HCT116 (cell line): ENCODE results near the gene PIAS4. TPM values are rescaled to one million over a fixed set of nuclear protein-coding genes. Genes with fewer than 3 reads are reported as not detected.

Source experiments
- ATAC-seq: fragments of 200-7000 bp; cut with Tn5 transposase; 2 replicates; pipeline ENCODE4 v1.9.1; 2020; ENCODE audit warnings: mild to moderate bottlenecking, moderate library complexity
- BruUV-seq: library from RNA; stranded (reverse); fragments of 400-500 nt; replicated peaks from 2 replicates; lab custom pipeline; 2021; lab: Mats Ljungman, UMichigan
- CTCF ChIA-PET: fragments of 300-600 bp; sonication (Branson Sonifier 250); formaldehyde crosslinking; loops from one replicate; lab custom pipeline; 2021; ENCODE audit warnings: antibody characterized with exemption; lab: Charles Lee
- POLR2A ChIA-PET: fragments of 300-600, 350-600 bp; sonication (Branson Sonifier 250); formaldehyde crosslinking; loops from one replicate; lab custom pipeline; 2021; ENCODE audit warnings: antibody characterized with exemption; lab: Charles Lee
- RAD21 ChIA-PET, 2 experiments: fragments of 300-600 bp; sonication (Branson Sonifier 250); formaldehyde crosslinking; loops; one replicate each; lab custom pipeline; 2023; ENCODE audit warnings: low total read pairs in 2 of 2; ENCODE audit not compliant: uncharacterized antibody in 2 of 2, unreplicated experiment in 2 of 2, low non-redundant PET in 1 of 2; lab: Charles Lee
- DNase-seq: peaks from one replicate; pipeline ENCODE4 v3.0.0-alpha.2; 2010; ENCODE audit warnings: low read depth, low spot score
- H2AFZ ChIP-seq: fragments of 200-600 bp; shearing (Covaris generic), sonication (generic); 2 replicates; pipeline ENCODE4 v1.6.1; 2017; ENCODE audit warnings: low read depth, mixed run types, mixed read lengths, antibody characterized with exemption, low read length; ENCODE audit not compliant: poor library complexity, severe bottlenecking
- H3K27ac ChIP-seq: 2 replicates; pipeline ENCODE4 v1.5.1; 2012; ENCODE audit warnings: low read depth, low read length
- H3K27me3 ChIP-seq: fragments of 200-600 bp; sonication (generic); 2 replicates; pipeline ENCODE4 v1.6.1; 2016; ENCODE audit warnings: mixed run types, low read length, mixed read lengths; ENCODE audit not compliant: insufficient read depth
- H3K36me3 ChIP-seq, 2 experiments: fragments of 200-500 bp in 1 of 2; fragments of 200-600 bp in 1 of 2; sonication (Bioruptor generic) in 1 of 2; sonication (generic) in 1 of 2; 2 replicates each; pipeline versions ENCODE4 v1.5.1 to v1.6.1; 2014 to 2016; ENCODE audit warnings: low read length in 2 of 2, inconsistent platforms in 1 of 2, mixed read lengths in 1 of 2, mixed run types in 1 of 2; ENCODE audit not compliant: insufficient read depth in 2 of 2, control insufficient read depth in 1 of 2
- H3K4me1 ChIP-seq, 2 experiments: fragments of 200-600 bp in 1 of 2; sonication (generic) in 1 of 2; 2 replicates each; pipeline versions ENCODE4 v1.5.1 to v1.6.1; 2012 to 2017; ENCODE audit warnings: low read length in 2 of 2, inconsistent platforms in 1 of 2, mild to moderate bottlenecking in 1 of 2, mixed read lengths in 1 of 2, mixed run types in 1 of 2, moderate library complexity in 1 of 2; ENCODE audit not compliant: insufficient read depth in 2 of 2, control insufficient read depth in 1 of 2
- H3K4me2 ChIP-seq: fragments of 200-600 bp; sonication (generic); 2 replicates; pipeline ENCODE4 v1.6.1; 2017; ENCODE audit warnings: mixed run types, low read length, mixed read lengths
- H3K4me3 ChIP-seq, 2 experiments: fragments of 200-600 bp in 1 of 2; sonication (generic) in 1 of 2; replicated peaks in 1 of 2; 2 replicates each; pipeline ENCODE4 v1.5.1; 2011 to 2016; ENCODE audit warnings: low read length in 2 of 2, control low read depth in 1 of 2, low read depth in 1 of 2, mild to moderate bottlenecking in 1 of 2, mixed read lengths in 1 of 2, mixed run types in 1 of 2
- H3K79me2 ChIP-seq: fragments of 200-600 bp; sonication (generic); 2 replicates; pipeline ENCODE4 v1.6.1; 2017; ENCODE audit warnings: mild to moderate bottlenecking, mixed run types, low read length, moderate library complexity, mixed read lengths; ENCODE audit not compliant: insufficient read depth
- H3K9ac ChIP-seq: fragments of 200-600 bp; sonication (generic); 2 replicates; pipeline ENCODE4 v1.6.1; 2016; ENCODE audit warnings: low read length, mixed read lengths
- H3K9me2 ChIP-seq: fragments of 200-600 bp; sonication (generic), shearing (Covaris generic); 2 replicates; pipeline ENCODE4 v1.6.1; 2017; ENCODE audit warnings: mixed run types, mild to moderate bottlenecking, moderate library complexity; ENCODE audit not compliant: insufficient read depth
- H3K9me3 ChIP-seq, 2 experiments: fragments of 200-500 bp in 1 of 2; fragments of 200-600 bp in 1 of 2; sonication (Bioruptor generic) in 1 of 2; sonication (generic) in 1 of 2; 2 replicates each; pipeline ENCODE4 v1.6.1; 2014 to 2017; ENCODE audit warnings: low read length in 2 of 2, mixed read lengths in 2 of 2, inconsistent platforms in 1 of 2, low read depth in 1 of 2, mild to moderate bottlenecking in 1 of 2, mixed run types in 1 of 2, moderate library complexity in 1 of 2; ENCODE audit not compliant: control insufficient read depth in 1 of 2, insufficient read depth in 1 of 2
- H4K20me1 ChIP-seq: fragments of 200-600 bp; sonication (generic), shearing (Covaris generic); 2 replicates; pipeline ENCODE4 v1.6.1; 2017; ENCODE audit warnings: mixed run types, mild to moderate bottlenecking, moderate library complexity; ENCODE audit not compliant: insufficient read depth
- ATF3 ChIP-seq: IDR thresholded peaks from 2 replicates; pipeline ENCODE4 v1.6.1; 2012
- CBX3 ChIP-seq: IDR thresholded peaks from 2 replicates; pipeline ENCODE4 v1.6.1; 2012; ENCODE audit warnings: low read depth
- CEBPB ChIP-seq: IDR thresholded peaks from 2 replicates; pipeline ENCODE4 v1.6.1; 2012; ENCODE audit warnings: low read depth
- EGR1 ChIP-seq: IDR thresholded peaks from 2 replicates; pipeline ENCODE4 v1.6.1; 2012; ENCODE audit warnings: low read depth
- ELF1 ChIP-seq: IDR thresholded peaks from 2 replicates; pipeline ENCODE4 v1.6.1; 2012; ENCODE audit warnings: low read depth, borderline replicate concordance
- EZH2 ChIP-seq: fragments of 200-600 bp; sonication (generic); IDR thresholded peaks from 2 replicates; pipeline ENCODE4 v1.6.1; 2017; ENCODE audit warnings: antibody characterized with exemption, mixed run types
- EZH2phosphoT487 ChIP-seq: fragments of 200-600 bp; IDR thresholded peaks from 2 replicates; pipeline ENCODE4 v1.6.1; 2018; ENCODE audit warnings: antibody characterized with exemption, borderline replicate concordance
- JUND ChIP-seq: IDR thresholded peaks from 2 replicates; pipeline ENCODE4 v1.6.1; 2012
- MAX ChIP-seq: IDR thresholded peaks from 2 replicates; pipeline ENCODE4 v1.6.1; 2012
- POLR2A ChIP-seq: IDR thresholded peaks from 2 replicates; pipeline ENCODE4 v1.7.0; 2011; ENCODE audit warnings: borderline replicate concordance; ENCODE audit not compliant: insufficient read depth, insufficient read length; ENCODE audit errors: extremely low read depth
- POLR2AphosphoS5 ChIP-seq: IDR thresholded peaks from 2 replicates; pipeline ENCODE4 v1.6.1; 2011; ENCODE audit warnings: mild to moderate bottlenecking, low read depth, low read length, moderate library complexity
- RAD21 ChIP-seq: IDR thresholded peaks from 2 replicates; pipeline ENCODE4 v1.6.1; 2012; ENCODE audit warnings: low read depth, mild to moderate bottlenecking
- SIN3A ChIP-seq: IDR thresholded peaks from 2 replicates; pipeline ENCODE4 v1.6.1; 2012; ENCODE audit warnings: low read depth
- SP1 ChIP-seq: IDR thresholded peaks from 2 replicates; pipeline ENCODE4 v1.6.1; 2012; ENCODE audit warnings: low read depth
- SRF ChIP-seq: IDR thresholded peaks from 2 replicates; pipeline ENCODE4 v1.6.1; 2012; ENCODE audit warnings: low read depth
- YY1 ChIP-seq: IDR thresholded peaks from 2 replicates; pipeline ENCODE4 v1.6.1; 2011; ENCODE audit warnings: low read length, low read depth, moderate library complexity, mild to moderate bottlenecking; ENCODE audit not compliant: insufficient replicate concordance; ENCODE audit errors: extremely low read depth
- ZNF274 ChIP-seq: fragments of 200-500 bp; sonication (Bioruptor generic); IDR thresholded peaks from 2 replicates; pipeline ENCODE4 v1.6.1; 2014; ENCODE audit warnings: mild to moderate bottlenecking, low read depth, low read length, inconsistent platforms
- intact Hi-C: fragments of 100-400 bp; cut with micrococcal nuclease; formaldehyde crosslinking; loops from 2 replicates; pipeline ENCODE4 v1.10.0; 2022
- total RNA-seq: library from RNA; stranded (reverse); gene quantifications from one replicate; pipeline ENCODE4 v1.2.1, GENCODE V29; 2021; ENCODE audit not compliant: unreplicated experiment

Gene PIAS4
- total RNA-seq, 1 experiment from 2014 or later: 28.4 TPM

- no peak overlapping the region for H3K4me2 ChIP-seq
- no peaks in the 10 kb centered on the region for H3K4me1 ChIP-seq
- H3K27ac ChIP-seq: no peak overlapping the region
- peaks cover 3 to 4% of the 10 kb centered on the region in 2 experiments; a peak in 3 of 4 replicates for H3K36me3 ChIP-seq
- ChIA-PET POLR2A (no interaction called here), CTCF (no interaction called here), RAD21 (no interaction called here)
- DNase-seq (no peak), ATAC-seq (no peak)
- H3K27me3 ChIP-seq: no peaks in the 10 kb centered on the region
- H3K4me3 ChIP-seq: no peak overlapping the region
- H4K20me1 ChIP-seq: no peaks in the 10 kb centered on the region
- no peak overlapping the region for H3K9ac ChIP-seq
- H3K9me2 ChIP-seq: no peaks in the 10 kb centered on the region
- peaks cover 10% of the 10 kb centered on the region; the same call in 1 of the 2 replicates for H3K79me2 ChIP-seq
- intact Hi-C loops: no loop called here
- TF ChIP-seq RAD21 (no peak), POLR2AphosphoS5 (no peak), SP1 (no peak), MAX (no peak), ATF3 (no peak)
- TF ChIP-seq, all 23 proteins: peak for 0
- no peak overlapping the region for H2AFZ ChIP-seq
- no peaks in the 10 kb centered on the region for H3K9me3 ChIP-seq
- no TSS peak for BruUV-seq
Observed at GRCh38 chr19:4027146-4027545, 19.6 kb downstream of the PIAS4 start.

- no TSS peak for BruUV-seq
- Histone ChIP-seq H3K4me3 (no peak overlapping the region), H3K4me2 (no peak overlapping the region), H3K79me2 (peaks cover 4% of the 10 kb centered on the region; the same call in 1 of the 2 replicates), H3K27ac (no peak overlapping the region), H4K20me1 (no peaks in the 10 kb centered on the region), H3K9me2 (no peaks in the 10 kb centered on the region), H3K27me3 (no peaks in the 10 kb centered on the region), H3K4me1 (no peaks in the 10 kb centered on the region), H3K9ac (no peak overlapping the region), H3K36me3 (peaks cover 4 to 8% of the 10 kb centered on the region in 2 experiments), H2AFZ (no peak overlapping the region), H3K9me3 (no peaks in the 10 kb centered on the region)
- TF ChIP-seq YY1: no peak
- no peak for TF ChIP-seq EZH2phosphoT487
- no peak for TF ChIP-seq ELF1
- no peak for TF ChIP-seq SIN3A
- TF ChIP-seq JUND: no peak
- no peak for TF ChIP-seq EZH2
- no peak for TF ChIP-seq SP1
- TF ChIP-seq SRF: no peak
- TF ChIP-seq POLR2A: no peak
- no peak for TF ChIP-seq CEBPB
- no peak for TF ChIP-seq CBX3
- no peak for TF ChIP-seq RAD21
- TF ChIP-seq ZNF274: no peak
- TF ChIP-seq EGR1: no peak
- ChIA-PET POLR2A (no interaction called here), CTCF (no interaction called here), RAD21 (no interaction called here)
- intact Hi-C loops: no loop called here
- DNase-seq (no peak), ATAC-seq (no peak)
Observed at GRCh38 chr19:4028334-4029246, 21.1 kb downstream of the PIAS4 start.
